Left ventricle myocardium inferior (tissue), 1 donor: Measurements from ENCODE around the gene DENND1A. TPM values are rescaled to one million over a fixed set of nuclear protein-coding genes. Genes with fewer than 3 reads are reported as not detected.

Source experiments
- DNase-seq: peaks from one replicate; pipeline ENCODE4 v3.0.0-alpha.2; 2020
- H3K27ac ChIP-seq: fragments of 200-600 bp; replicated peaks from 2 replicates; pipeline ENCODE4 v1.8.0; 2021
- H3K27me3 ChIP-seq: fragments of 200-600 bp; 2 replicates; pipeline ENCODE4 v1.8.0; 2021; ENCODE audit warnings: low read depth
- H3K36me3 ChIP-seq: fragments of 200-600 bp; 2 replicates; pipeline ENCODE4 v1.8.0; 2021
- H3K4me1 ChIP-seq: fragments of 200-600 bp; 2 replicates; pipeline ENCODE4 v1.8.0; 2021
- H3K4me3 ChIP-seq: fragments of 200-600 bp; 2 replicates; pipeline ENCODE4 v1.8.0; 2021; ENCODE audit warnings: mild to moderate bottlenecking, moderate library complexity
- H3K9me3 ChIP-seq: fragments of 200-600 bp; replicated peaks from 2 replicates; pipeline ENCODE4 v1.8.0; 2021
- intact Hi-C: fragments of 100-400 bp; cut with micrococcal nuclease; formaldehyde crosslinking; loops from one replicate; pipeline ENCODE4 v1.11.0; 2022
- total RNA-seq: library from RNA; stranded (reverse); fragmentation: NEBNext Ultra II Directional; extraction: Animal tissue kit (Norgen Biotek cat#: 25700); gene quantifications from one replicate; pipeline ENCODE4 v1.2.1, GENCODE V29; 2021
- TF ChIP-seq, protein P1 (sequence below): fragments of 200-600 bp; IDR thresholded peaks from 2 replicates; pipeline ENCODE4 v1.8.0; 2021; ENCODE audit warnings: antibody characterized with exemption, mild to moderate bottlenecking, borderline replicate concordance
- donor health status: DM: no; HTN: yes; CAD: no; lungs with severe emphysema.

Gene DENND1A
- total RNA-seq, 1 donor from 2014 or later: 12.2 TPM

DNA sequence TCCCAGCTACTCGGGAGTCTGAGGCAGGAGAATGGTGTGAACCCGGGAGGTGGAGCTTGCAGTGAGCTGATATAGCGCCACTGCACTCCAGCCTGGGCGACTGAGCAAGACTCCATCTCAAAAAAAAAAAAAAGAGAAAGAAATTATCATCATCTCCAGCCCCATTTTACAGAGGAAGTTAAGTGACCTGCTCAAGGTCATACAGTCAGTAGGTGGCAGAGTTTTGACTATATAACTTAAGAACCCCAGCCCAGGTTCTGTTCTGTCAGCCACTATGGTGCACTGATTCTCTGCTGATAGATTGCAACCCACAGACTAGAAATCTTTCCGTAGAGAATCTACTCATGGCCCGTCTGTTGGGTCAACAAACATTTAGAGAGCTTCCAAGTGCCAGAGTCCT lies 25.7 kb upstream of the DENND1A start:
- no peak for DNase-seq
- Histone ChIP-seq H3K9me3 (no peaks in the 10 kb centered on the region), H3K36me3 (no peaks in the 10 kb centered on the region), H3K27ac (no peak overlapping the region), H3K4me1 (no peaks in the 10 kb centered on the region), H3K27me3 (peaks cover 87% of the 10 kb centered on the region), H3K4me3 (no peak overlapping the region)
- TF ChIP-seq, protein P1, sequence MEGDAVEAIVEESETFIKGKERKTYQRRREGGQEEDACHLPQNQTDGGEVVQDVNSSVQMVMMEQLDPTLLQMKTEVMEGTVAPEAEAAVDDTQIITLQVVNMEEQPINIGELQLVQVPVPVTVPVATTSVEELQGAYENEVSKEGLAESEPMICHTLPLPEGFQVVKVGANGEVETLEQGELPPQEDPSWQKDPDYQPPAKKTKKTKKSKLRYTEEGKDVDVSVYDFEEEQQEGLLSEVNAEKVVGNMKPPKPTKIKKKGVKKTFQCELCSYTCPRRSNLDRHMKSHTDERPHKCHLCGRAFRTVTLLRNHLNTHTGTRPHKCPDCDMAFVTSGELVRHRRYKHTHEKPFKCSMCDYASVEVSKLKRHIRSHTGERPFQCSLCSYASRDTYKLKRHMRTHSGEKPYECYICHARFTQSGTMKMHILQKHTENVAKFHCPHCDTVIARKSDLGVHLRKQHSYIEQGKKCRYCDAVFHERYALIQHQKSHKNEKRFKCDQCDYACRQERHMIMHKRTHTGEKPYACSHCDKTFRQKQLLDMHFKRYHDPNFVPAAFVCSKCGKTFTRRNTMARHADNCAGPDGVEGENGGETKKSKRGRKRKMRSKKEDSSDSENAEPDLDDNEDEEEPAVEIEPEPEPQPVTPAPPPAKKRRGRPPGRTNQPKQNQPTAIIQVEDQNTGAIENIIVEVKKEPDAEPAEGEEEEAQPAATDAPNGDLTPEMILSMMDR: no peak
- intact Hi-C loops: no loop called here

DNA sequence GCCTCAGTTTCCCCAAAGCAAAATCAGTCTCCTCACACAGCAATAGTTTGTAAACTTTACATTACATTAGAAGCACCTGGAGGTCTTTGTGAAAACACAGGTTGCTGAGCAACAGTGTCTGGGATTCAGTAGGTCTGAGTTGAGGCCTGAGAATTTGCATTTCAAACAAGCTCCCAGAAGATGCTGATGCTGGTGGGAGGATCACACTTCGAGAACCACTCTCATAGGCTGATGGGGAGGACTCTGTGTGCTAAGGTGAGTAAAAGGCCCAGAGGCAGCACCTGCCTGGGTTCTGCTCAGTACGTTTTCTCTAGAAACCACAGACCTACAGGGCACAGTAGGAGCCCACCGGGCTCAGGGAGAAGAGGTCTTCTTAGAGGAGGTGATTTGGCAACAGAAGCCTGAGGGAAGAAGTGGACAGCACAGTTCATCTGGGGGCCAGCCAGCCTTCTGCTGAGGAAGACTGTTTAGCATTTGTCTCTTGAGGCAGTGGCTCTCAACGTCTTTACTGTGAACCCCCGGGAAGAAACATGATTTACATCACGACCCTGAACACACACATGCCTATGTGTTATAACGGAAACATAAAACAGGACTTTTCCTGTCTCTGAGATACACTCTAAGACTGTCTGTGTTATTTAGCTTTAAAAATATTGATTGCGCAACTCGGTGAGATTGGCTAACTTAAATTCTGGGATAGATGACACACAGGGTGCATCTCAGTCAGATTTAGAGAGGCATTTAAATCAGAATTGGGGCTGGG lies 24.8 kb upstream of the DENND1A start:
- intact Hi-C loops: no loop called here
- TF ChIP-seq, protein P1: no peak
- H3K27me3 ChIP-seq: peaks cover 79% of the 10 kb centered on the region
- no peaks in the 10 kb centered on the region for H3K36me3 ChIP-seq
- no peak overlapping the region for H3K4me3 ChIP-seq
- no peak overlapping the region for H3K27ac ChIP-seq
- DNase-seq: no peak
- no peaks in the 10 kb centered on the region for H3K9me3 ChIP-seq
- no peaks in the 10 kb centered on the region for H3K4me1 ChIP-seq

DNA sequence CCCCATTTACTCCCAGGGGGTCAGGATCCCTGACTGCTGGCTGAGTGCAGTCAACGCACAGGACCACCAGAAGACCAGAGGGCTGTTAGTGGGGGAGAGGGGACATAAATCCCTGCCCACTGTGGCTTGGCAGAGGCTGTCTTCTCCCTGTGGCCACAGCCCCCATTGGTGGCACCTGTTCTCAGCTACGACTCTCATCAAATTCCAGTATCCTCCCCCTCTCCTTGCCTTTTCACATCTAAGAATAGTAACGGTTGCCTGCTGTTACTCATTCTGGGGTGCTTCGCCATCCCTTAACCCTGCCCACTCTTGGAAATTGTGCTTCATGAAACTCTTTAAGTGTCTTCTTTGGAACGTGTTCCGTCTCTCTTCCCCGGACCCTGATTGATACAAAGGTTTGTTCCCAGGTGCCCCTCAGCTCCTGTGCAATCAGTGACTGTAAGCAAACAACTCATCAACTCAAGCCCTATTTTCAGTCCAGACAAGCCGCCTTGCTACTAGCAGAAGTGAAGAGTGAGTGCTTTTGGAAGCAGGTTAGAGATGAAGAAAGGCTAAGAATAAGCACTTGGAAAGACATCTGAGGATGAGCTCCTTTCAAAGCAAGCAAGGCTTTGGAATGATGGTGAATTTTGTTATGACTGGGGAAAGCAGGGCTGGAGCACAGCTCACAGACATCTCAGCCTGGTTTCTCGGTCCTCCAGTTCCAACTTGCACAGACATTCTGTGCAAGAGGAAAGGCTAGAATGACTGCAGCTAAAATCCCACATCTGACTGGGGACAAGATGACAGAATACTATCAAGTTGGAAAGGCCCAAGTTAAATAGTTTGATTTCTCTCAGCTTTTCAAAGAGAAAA lies 22.9 kb upstream of the DENND1A start:
- Histone ChIP-seq H3K9me3 (no peaks in the 10 kb centered on the region), H3K27ac (no peak overlapping the region), H3K27me3 (peaks cover 61% of the 10 kb centered on the region), H3K4me1 (no peaks in the 10 kb centered on the region), H3K4me3 (no peak overlapping the region), H3K36me3 (no peaks in the 10 kb centered on the region)
- TF ChIP-seq, protein P1: no peak
- DNase-seq: no peak
- intact Hi-C loops: no loop called here

DNA sequence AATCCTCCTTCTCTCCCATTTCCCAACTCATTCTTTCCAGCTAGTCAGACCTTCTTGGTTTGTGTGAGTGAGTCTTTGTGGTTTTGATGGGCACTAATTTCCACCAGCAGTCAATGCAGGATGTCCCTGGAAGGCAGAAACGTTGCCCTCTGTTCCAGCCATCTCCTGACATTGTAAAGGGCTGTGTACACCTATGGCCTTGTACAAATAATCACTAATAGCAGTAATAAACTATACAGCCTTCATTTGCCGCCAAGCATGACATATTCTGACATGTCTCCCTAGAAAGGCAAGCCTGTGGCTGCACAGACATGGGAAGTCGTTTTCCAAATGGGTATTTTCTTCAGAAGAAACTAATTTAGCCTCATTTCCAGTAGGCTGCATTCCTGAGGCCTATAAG lies 18.4 kb upstream of the DENND1A start:
- Histone ChIP-seq H3K36me3 (no peaks in the 10 kb centered on the region), H3K9me3 (no peaks in the 10 kb centered on the region), H3K27ac (no peak overlapping the region), H3K4me3 (no peak overlapping the region), H3K4me1 (no peaks in the 10 kb centered on the region), H3K27me3 (peaks cover 22% of the 10 kb centered on the region)
- intact Hi-C loops: no loop called here
- no peak for DNase-seq
- TF ChIP-seq, protein P1: no peak

DNA sequence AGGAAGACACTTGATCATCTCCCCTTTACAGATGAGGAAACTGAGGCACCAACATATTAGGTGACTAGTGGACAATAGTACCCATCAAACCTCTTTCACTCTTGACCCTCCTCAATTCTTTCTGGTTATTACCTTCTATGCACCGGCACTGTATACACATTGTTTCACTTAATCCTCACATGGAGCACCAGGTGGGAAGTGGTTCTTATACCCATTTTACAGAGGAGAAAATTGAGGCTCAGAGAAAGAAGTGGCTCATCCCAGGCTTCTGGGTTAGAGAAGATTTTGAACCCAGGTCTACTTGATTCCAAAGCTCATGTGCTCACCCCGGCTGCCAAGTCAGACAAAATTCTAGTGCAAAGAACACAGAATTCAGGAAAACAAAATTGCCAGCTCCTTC lies 17.4 kb upstream of the DENND1A start:
- Histone ChIP-seq H3K27ac (no peak overlapping the region), H3K9me3 (no peaks in the 10 kb centered on the region), H3K4me1 (no peaks in the 10 kb centered on the region), H3K36me3 (no peaks in the 10 kb centered on the region), H3K27me3 (peaks cover 13% of the 10 kb centered on the region), H3K4me3 (no peak overlapping the region)
- intact Hi-C loops: no loop called here
- TF ChIP-seq, protein P1: no peak
- no peak for DNase-seq
